T-helper 1 cell treated with Interleukin-12 subunit alpha and Interleukin-12 subunit beta and Interleukin-4 antibody, amounts not matched to agents 30 μg/mL and 1 μg/mL, for 36 hours (primary cell): ENCODE data around the gene EIF1AD.

Experiments used
- H3K27ac Mint-ChIP-seq: one replicate; pipeline ENCODE4 v1.8.0; 2021; ENCODE audit warnings: mild to moderate bottlenecking, mixed read lengths
- H3K27me3 Mint-ChIP-seq: one replicate; pipeline ENCODE4 v1.8.0; 2021; ENCODE audit warnings: low read depth, mixed read lengths
- H3K36me3 Mint-ChIP-seq: one replicate; pipeline ENCODE4 v1.8.0; 2021; ENCODE audit warnings: low read depth, mixed read lengths
- H3K4me1 Mint-ChIP-seq: one replicate; pipeline ENCODE4 v1.8.0; 2021; ENCODE audit warnings: low read depth, mixed read lengths
- H3K4me3 Mint-ChIP-seq: one replicate; pipeline ENCODE4 v1.8.0; 2021; ENCODE audit warnings: mild to moderate bottlenecking, moderate library complexity, mixed read lengths
- H3K9me3 Mint-ChIP-seq: one replicate; pipeline ENCODE4 v1.8.0; 2021; ENCODE audit warnings: mixed read lengths

EIF1AD gene

GRCh38 chr11:66001942-66002647, at the start of gene EIF1AD, which contains the start of gene BANF1:
Gene EIF1AD, minus strand, starts transcription at chr11:66002157. Its CDS starts 1,768 bp downstream, at chr11:66000389.
Gene BANF1, plus strand, starts transcription at chr11:66002503. Its CDS starts 748 bp downstream, at chr11:66003251.
- Mint-ChIP-seq H3K4me1 (peaks cover 30% of the 10 kb centered on the region), H3K4me3 (peak within 1 kb of the TSS; percentile 99), H3K27me3 (no peaks in the 10 kb centered on the region), H3K27ac (peak within 1 kb of the TSS; percentile 99), H3K36me3 (peaks cover 46% of the 10 kb centered on the region), H3K9me3 (no peaks in the 10 kb centered on the region)

DNA sequence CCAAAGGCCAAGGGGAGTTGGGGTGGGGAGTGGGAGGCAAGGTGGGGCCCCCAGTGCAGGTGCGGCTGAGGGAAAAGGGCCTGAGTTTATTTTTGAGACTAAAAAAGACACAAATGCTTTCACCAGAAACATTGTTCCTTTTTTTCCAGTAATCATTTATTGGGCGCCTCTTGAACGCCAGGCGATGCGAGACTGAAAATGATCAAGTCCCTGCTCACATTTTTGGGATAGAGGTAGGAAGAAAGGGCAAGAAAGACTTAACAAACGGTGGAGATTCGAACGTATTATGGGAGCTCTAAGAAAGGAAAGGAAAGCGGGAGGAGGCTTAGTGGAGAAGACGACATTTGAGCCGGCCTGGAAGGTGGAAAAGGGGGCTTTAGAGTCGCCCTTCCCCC, 49.4 kb upstream of the EIF1AD start:
- Mint-ChIP-seq H3K4me1 (peaks cover 33% of the 10 kb centered on the region), H3K4me3 (peak overlapping the region; percentile 100), H3K27me3 (peaks cover 5% of the 10 kb centered on the region), H3K27ac (peak overlapping the region; percentile 90), H3K9me3 (no peaks in the 10 kb centered on the region), H3K36me3 (peaks cover 26% of the 10 kb centered on the region)

- Mint-ChIP-seq H3K36me3 (peaks cover 24% of the 10 kb centered on the region), H3K4me3 (peak overlapping the region; percentile 100), H3K27me3 (peaks cover 5% of the 10 kb centered on the region), H3K9me3 (no peaks in the 10 kb centered on the region), H3K4me1 (peaks cover 33% of the 10 kb centered on the region), H3K27ac (peak overlapping the region; percentile 90)
Measured at GRCh38 chr11:66050581-66051231, 48.7 kb upstream of the EIF1AD start.

- Mint-ChIP-seq H3K27ac (no peak within 1 kb of the TSS), H3K9me3 (no peaks in the 10 kb centered on the region), H3K36me3 (peaks cover 11% of the 10 kb centered on the region), H3K27me3 (peaks cover 5% of the 10 kb centered on the region), H3K4me1 (peaks cover 35% of the 10 kb centered on the region), H3K4me3 (no peak within 1 kb of the TSS)
Measured at GRCh38 chr11:66048547-66049323, 46.8 kb upstream of the EIF1AD start, which contains the start of gene GAL3ST3. Gene GAL3ST3, minus strand, starts transcription at chr11:66049161. Its CDS starts 3,746 bp downstream, at chr11:66045415.

- Mint-ChIP-seq H3K27me3 (peaks cover 5% of the 10 kb centered on the region), H3K36me3 (peaks cover 6% of the 10 kb centered on the region), H3K4me1 (peaks cover 29% of the 10 kb centered on the region), H3K9me3 (no peaks in the 10 kb centered on the region), H3K27ac (no peak overlapping the region), H3K4me3 (no peak overlapping the region)
Measured at GRCh38 chr11:66047541-66048365, 45.8 kb upstream of the EIF1AD start.

DNA sequence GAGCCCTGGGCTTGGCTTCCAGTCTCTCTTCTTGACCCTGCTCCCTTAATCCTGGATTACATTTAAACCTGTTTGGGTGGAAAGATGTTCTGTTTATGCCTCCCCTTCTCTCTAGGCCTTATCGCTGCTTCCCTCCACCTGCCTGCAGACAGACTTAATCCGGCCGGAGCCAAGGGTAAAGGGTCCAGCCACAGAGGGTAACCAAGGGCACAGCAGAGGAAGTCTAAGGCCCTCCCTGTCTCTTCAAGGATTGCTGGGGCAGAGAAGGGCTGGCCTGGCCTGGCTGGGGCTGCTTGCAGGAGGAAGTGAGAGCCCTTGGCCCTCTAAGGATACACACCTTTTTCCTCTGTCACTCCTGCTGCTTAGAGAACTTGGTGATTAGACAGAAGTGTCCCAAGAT, 44.9 kb upstream of the EIF1AD start:
- H3K4me3 Mint-ChIP-seq: no peak overlapping the region
- peaks cover 25% of the 10 kb centered on the region for H3K4me1 Mint-ChIP-seq
- no peaks in the 10 kb centered on the region for H3K36me3 Mint-ChIP-seq
- H3K9me3 Mint-ChIP-seq: no peaks in the 10 kb centered on the region
- H3K27me3 Mint-ChIP-seq: peaks cover 5% of the 10 kb centered on the region
- H3K27ac Mint-ChIP-seq: no peak overlapping the region

DNA sequence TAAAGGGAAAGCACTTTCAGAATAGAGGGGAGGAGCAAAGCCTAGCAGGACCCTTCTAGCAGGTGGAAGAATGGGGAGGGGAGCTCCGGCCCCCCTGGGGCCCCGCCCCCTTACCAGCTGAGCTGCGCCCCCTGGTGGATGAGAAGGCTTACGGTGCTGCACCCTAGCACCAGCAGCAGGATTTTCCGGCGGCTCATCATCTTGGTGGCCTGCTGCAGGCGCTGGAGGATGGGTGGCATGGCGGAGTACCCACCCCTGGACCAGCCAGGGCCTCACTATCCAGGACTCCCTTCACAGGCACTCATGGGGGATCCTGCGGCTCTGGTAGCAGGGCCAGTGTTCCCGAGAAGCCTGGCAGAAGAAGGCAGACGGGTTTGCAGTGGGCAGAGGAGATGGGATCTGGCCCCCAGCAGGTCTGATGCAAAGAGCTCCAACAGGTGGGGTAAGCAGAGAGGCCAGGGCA, 43.3 kb upstream of the EIF1AD start:
- H3K27ac Mint-ChIP-seq: no peak overlapping the region
- H3K36me3 Mint-ChIP-seq: no peaks in the 10 kb centered on the region
- peaks cover 5% of the 10 kb centered on the region for H3K27me3 Mint-ChIP-seq
- no peaks in the 10 kb centered on the region for H3K9me3 Mint-ChIP-seq
- peaks cover 14% of the 10 kb centered on the region for H3K4me1 Mint-ChIP-seq
- peak overlapping the region; percentile 1 for H3K4me3 Mint-ChIP-seq

DNA sequence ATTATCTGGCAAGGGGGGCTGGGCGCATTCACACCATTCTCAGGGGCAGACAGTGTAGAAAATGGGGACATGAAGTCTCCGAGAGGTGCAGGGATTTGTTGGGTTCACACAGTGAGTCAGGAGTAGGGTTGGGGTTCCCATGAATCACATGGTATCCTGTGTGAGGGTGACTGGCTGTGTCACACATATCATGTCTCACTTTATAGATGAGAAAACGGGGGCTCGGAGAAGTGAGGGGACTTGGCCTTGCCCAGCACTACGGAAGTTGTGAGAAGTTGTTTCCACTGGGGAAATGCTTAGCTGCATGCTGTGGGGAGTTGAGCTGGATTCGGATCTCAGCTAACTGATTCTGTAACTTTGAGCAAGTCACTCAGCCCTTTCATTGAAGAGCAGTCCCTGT, 42.8 kb upstream of the EIF1AD start:
- Mint-ChIP-seq H3K9me3 (no peaks in the 10 kb centered on the region), H3K27ac (no peak overlapping the region), H3K36me3 (no peaks in the 10 kb centered on the region), H3K4me3 (peak overlapping the region; percentile 1), H3K4me1 (peaks cover 14% of the 10 kb centered on the region), H3K27me3 (peaks cover 5% of the 10 kb centered on the region)

- no peak overlapping the region for H3K27ac Mint-ChIP-seq
- H3K9me3 Mint-ChIP-seq: no peaks in the 10 kb centered on the region
- no peaks in the 10 kb centered on the region for H3K36me3 Mint-ChIP-seq
- no peak overlapping the region for H3K4me3 Mint-ChIP-seq
- peaks cover 9% of the 10 kb centered on the region for H3K4me1 Mint-ChIP-seq
- peaks cover 5% of the 10 kb centered on the region for H3K27me3 Mint-ChIP-seq
Measured at GRCh38 chr11:66042996-66043906, 41.3 kb upstream of the EIF1AD start.

- Mint-ChIP-seq H3K27me3 (peaks cover 5% of the 10 kb centered on the region), H3K9me3 (no peaks in the 10 kb centered on the region), H3K36me3 (no peaks in the 10 kb centered on the region), H3K4me3 (no peak overlapping the region), H3K4me1 (peaks cover 9% of the 10 kb centered on the region), H3K27ac (no peak overlapping the region)
Measured at GRCh38 chr11:66042227-66042995, 40.5 kb upstream of the EIF1AD start.

- H3K9me3 Mint-ChIP-seq: no peaks in the 10 kb centered on the region
- H3K4me1 Mint-ChIP-seq: peaks cover 4% of the 10 kb centered on the region
- peaks cover 6% of the 10 kb centered on the region for H3K27me3 Mint-ChIP-seq
- no peak overlapping the region for H3K4me3 Mint-ChIP-seq
- H3K27ac Mint-ChIP-seq: no peak overlapping the region
- H3K36me3 Mint-ChIP-seq: no peaks in the 10 kb centered on the region
Measured at GRCh38 chr11:66039765-66040164, 37.8 kb upstream of the EIF1AD start.

DNA sequence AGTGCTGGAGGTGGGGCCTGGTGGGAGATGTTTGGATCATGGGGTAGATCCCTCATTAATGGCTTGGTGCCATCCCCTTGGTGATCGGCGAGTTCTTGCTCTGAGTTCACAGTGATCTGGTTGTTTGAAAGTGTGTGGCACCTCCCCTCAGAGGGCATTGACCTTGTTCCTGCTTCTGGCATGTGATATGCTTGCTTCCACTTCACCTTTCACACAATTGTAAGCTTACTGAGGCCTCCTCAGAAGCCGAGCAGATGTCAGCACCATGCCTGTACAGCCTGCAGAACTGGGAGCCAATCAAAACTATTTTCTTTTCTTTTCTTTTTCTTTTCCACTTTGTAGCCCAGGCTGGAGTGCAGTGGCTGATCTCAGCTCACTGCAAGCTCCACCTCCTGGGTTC, 35.4 kb upstream of the EIF1AD start:
- H3K9me3 Mint-ChIP-seq: no peaks in the 10 kb centered on the region
- H3K36me3 Mint-ChIP-seq: no peaks in the 10 kb centered on the region
- peaks cover 8% of the 10 kb centered on the region for H3K27me3 Mint-ChIP-seq

More for the DNA sequence above, 35.4 kb upstream of the EIF1AD start:
- Mint-ChIP-seq H3K4me3 (no peak overlapping the region), H3K4me1 (no peaks in the 10 kb centered on the region), H3K27ac (no peak overlapping the region)
